Measurements from ENCODE around the gene PCGF6.
"Not testable (repeated sequence)": the region's sequence is repeated elsewhere in the genome, so short reads cannot be mapped to it uniquely, and the experiment has no call there.

Gene PCGF6, protein sequence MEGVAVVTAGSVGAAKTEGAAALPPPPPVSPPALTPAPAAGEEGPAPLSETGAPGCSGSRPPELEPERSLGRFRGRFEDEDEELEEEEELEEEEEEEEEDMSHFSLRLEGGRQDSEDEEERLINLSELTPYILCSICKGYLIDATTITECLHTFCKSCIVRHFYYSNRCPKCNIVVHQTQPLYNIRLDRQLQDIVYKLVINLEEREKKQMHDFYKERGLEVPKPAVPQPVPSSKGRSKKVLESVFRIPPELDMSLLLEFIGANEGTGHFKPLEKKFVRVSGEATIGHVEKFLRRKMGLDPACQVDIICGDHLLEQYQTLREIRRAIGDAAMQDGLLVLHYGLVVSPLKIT

GRCh38 chr10:103350517-103351260, at the start of gene PCGF6:
TSS of gene PCGF6 (minus strand) at chr10:103351140. CDS start at chr10:103351066, 74 bp downstream.
- peak; percentile 49 for DNase-seq

GRCh38 chr10:103397191-103397825, 46.4 kb upstream of the PCGF6 start:
- DNase-seq = no peak

GRCh38 chr10:103396789-103397087, 45.8 kb upstream of the PCGF6 start:
- no peak for DNase-seq

- peak; percentile 90 for DNase-seq
These were observed 45.3 kb upstream of the PCGF6 start, which contains the start of the genes ATP5MK and PDCD11 for GRCh38 chr10:103396067-103396788. TSS of gene ATP5MK (minus strand) at chr10:103396475. CDS start at chr10:103392457, 4,018 bp downstream. TSS of gene PDCD11 (plus strand) at chr10:103396626. CDS start at chr10:103398427, 1,801 bp downstream.

GRCh38 chr10:103395754-103396066, 44.8 kb upstream of the PCGF6 start:
- no peak for DNase-seq

DNA sequence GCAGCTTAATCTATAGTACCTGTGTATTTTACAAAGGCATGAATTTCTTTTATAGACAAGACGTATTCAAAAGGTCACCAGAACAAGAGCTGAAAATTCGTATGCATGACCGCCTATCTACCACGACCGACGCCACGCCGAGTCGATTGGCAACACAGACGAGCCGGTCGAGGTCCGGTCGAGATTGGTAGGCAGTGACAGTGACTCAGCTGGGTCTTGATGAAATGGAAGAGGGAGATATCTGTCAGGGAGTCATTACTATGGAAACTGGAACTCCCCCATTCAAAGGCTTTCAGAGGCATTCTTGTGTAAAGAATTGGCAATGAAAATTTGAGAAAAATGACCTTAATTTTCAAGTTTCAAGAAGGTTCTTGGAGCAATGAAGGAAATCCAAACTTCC, 43.2 kb upstream of the PCGF6 start:
- DNase-seq = no peak

DNA sequence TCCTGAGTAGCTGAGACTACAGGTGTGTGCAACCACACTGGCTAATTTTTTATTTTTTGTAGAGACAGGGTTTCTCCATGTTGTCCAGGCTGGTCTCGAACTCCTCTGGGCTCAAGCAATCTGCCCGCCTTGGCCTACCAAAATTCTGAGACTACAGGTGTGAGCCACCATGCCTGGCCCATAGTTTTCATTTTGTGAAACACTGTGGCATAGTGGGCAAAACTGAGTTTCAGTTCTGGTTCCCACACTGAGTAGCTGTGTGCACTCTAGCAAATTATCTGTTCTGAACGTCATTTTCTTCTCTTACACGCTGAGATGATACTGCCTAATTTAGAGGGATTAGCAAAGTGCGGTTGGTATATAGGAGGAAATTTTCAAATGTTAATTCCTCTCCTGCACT, 31.8 kb upstream of the PCGF6 start:
- DNase-seq = no peak

DNA sequence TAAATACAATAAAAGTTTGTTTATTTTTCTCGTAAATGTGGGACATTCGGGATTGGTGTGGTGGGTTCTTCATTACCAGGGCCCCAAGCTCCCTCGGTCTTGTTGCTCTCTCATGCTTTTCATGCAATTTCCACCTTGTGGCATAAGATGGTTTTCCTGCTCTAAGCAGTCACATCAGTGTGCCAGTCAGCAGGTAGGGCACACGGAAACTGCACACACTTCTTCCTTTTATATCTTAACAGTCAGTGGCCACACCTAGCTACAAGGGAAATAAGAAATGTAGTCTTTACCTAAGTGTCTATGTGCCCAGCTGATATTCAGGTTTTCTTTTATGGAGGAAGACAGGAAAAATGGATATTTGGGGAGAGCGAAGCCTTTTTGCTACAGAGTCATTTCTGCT, 23.3 kb upstream of the PCGF6 start:
- DNase-seq = no peak

- DNase-seq = no peak
These were observed 22.6 kb upstream of the PCGF6 start for GRCh38 chr10:103373544-103373943.

- DNase-seq = peak; percentile 70
These were observed 17.0 kb upstream of the PCGF6 start, which contains the start of gene TAF5 for GRCh38 chr10:103367782-103368518. TSS of gene TAF5 (plus strand) at chr10:103367976. CDS start at chr10:103367990, 14 bp downstream.

GRCh38 chr10:103367379-103367781, 16.4 kb upstream of the PCGF6 start:
- no peak for DNase-seq

DNA sequence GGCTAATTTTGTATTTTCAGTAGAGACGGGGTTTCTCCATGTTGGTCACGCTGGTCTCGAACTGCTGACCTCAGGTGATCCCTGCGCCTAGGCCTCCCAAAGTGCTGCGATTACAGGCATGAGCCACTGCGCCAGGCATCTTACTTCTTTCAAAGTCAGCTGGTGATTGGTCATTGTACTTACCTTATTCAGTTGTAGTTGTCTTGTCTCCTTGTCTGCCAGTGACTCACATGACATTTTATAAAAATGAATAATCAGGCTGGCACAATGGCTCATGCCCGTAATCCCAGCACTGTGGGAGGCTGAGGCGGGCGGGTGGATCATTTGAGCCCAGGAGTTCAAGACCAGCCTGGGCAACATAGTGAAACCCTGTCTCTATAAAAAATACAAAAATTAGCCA, 9.9 kb upstream of the PCGF6 start:
- not testable (repeated sequence) for DNase-seq

GRCh38 chr10:103359493-103359892, 8.6 kb upstream of the PCGF6 start:
- DNase-seq = not testable (repeated sequence)

DNA sequence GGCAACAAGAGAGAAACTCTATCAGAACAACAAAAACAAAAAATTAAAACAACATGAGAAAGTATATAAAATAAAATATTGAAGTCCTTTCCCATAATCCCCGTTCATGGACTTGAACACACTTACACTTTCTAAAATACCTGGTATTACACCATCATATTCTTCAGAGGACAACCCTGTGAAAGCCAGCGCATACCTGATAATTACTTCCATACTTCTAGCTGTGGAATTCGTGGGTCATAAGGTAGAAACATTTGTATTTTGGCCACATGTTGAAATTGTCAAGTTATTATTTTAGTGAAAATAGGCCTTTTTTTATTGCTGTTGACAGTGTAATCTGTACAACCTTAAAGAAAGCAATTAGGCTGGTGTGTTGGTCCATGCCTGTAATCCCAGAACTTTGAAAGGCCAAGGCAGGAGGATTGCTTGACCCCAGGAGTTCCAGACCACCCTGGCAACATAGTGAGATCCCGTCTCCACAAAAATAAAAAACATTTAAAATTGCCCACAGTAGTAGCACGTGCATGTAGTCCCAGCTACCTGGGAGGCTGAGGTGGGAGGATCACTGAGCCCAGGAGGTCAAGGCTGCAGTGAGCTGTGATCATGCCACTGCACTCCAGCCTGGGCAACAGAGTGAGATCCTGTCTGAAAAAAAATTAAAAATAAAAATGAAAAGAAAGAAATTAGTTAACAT, 5.1 kb upstream of the PCGF6 start:
- no peak for DNase-seq

GRCh38 chr10:103354567-103354966, 3.6 kb upstream of the PCGF6 start:
- not testable (repeated sequence) for DNase-seq

GRCh38 chr10:103353281-103353680, 2.3 kb upstream of the PCGF6 start:
- no peak for DNase-seq

DNA sequence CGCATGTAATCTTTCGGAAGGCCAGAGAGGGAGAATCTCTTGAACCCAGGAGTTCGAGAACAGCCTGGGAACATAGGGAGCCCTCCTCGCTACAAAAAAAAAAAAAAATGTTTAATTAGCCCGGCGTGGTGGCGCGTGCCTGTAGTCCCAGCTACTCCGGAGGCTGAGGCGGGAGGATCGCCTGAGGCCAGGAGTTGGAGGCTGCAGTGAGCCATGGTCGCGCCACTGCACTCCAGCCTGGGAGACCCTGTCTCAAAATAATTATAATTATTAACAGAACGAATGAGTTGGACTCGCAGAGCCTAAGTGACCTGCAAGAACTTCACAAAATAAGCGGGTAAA, 794 bp downstream of the PCGF6 start:
- no peak for DNase-seq

DNA sequence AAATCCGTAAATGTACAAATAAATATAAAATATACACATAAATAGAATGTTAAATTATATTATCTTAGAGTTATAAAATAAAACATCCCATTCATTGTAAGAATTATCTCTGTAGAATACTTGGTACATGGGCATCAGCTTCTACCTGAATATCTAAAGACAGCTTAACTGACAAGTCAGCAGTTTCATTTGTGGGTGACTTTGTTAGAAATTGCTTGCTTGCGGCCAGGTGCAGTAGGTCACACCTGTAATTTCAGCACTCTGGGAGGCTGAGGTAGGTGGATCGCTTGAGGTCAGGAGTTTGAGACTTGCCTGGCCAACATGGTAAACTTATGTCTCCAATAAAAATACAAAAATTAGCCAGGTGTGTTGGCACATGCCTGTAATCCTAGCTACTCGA, 14.6 kb downstream of the PCGF6 start:
- DNase-seq = no peak

- DNase-seq = no peak
These were observed 16.4 kb downstream of the PCGF6 start for GRCh38 chr10:103334567-103334966.

GRCh38 chr10:103333934-103334520, 16.9 kb downstream of the PCGF6 start:
- no peak for DNase-seq

DNA sequence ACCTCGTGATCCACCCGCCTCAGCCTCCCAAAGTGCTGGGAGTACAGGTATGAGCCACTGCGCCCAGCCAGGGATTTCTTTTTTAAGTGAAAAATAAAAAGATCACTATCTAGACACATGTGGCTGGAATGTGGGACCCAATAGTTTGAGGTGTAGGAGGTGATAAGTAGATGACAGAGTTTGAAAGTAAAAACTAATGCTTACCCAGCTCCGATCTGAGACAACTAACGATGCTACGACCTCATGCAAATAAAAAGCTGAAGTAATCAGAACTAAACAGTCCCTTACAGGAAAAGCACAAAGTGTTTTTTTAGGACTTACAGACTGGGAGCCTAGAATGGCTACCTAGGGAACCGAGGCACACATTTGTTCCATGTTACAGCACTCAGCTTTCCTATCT, 23.0 kb downstream of the PCGF6 start:
- no peak for DNase-seq

Data from GOT3 (cell line).